HFF-Myc (cell line): Measurements from ENCODE around the gene FAM237B.
A peak's percentile ranks its signal among the peaks of the same experiment; 100 is the strongest.

ENCODE experiments used
- DNase-seq: peaks from one replicate; pipeline ENCODE4 v3.0.0-alpha.2; 2011; ENCODE audit warnings: low read depth; ENCODE audit errors: extremely low read depth
- H3K4me3 ChIP-seq: replicated peaks from 2 replicates; pipeline ENCODE4 v1.5.1; 2011; ENCODE audit warnings: low read depth, mild to moderate bottlenecking, control low read depth, low read length
- TF ChIP-seq, protein P1 (sequence below): IDR thresholded peaks from 2 replicates; pipeline ENCODE4 v1.5.1; 2012; ENCODE audit warnings: mild to moderate bottlenecking, low read depth, low read length, control low read depth; ENCODE audit errors: missing control alignments

The FAM237B gene

GRCh38 chr7:90320014-90320413, 1.1 kb downstream of the FAM237B start:
- no peak for DNase-seq
- TF ChIP-seq, protein P1, sequence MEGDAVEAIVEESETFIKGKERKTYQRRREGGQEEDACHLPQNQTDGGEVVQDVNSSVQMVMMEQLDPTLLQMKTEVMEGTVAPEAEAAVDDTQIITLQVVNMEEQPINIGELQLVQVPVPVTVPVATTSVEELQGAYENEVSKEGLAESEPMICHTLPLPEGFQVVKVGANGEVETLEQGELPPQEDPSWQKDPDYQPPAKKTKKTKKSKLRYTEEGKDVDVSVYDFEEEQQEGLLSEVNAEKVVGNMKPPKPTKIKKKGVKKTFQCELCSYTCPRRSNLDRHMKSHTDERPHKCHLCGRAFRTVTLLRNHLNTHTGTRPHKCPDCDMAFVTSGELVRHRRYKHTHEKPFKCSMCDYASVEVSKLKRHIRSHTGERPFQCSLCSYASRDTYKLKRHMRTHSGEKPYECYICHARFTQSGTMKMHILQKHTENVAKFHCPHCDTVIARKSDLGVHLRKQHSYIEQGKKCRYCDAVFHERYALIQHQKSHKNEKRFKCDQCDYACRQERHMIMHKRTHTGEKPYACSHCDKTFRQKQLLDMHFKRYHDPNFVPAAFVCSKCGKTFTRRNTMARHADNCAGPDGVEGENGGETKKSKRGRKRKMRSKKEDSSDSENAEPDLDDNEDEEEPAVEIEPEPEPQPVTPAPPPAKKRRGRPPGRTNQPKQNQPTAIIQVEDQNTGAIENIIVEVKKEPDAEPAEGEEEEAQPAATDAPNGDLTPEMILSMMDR, result no peak
- H3K4me3 ChIP-seq, result no peak overlapping the region

GRCh38 chr7:90313907-90314306, 7.2 kb downstream of the FAM237B start:
- DNase-seq, result no peak
- TF ChIP-seq, protein P1, result no peak
- no peak overlapping the region for H3K4me3 ChIP-seq

DNA sequence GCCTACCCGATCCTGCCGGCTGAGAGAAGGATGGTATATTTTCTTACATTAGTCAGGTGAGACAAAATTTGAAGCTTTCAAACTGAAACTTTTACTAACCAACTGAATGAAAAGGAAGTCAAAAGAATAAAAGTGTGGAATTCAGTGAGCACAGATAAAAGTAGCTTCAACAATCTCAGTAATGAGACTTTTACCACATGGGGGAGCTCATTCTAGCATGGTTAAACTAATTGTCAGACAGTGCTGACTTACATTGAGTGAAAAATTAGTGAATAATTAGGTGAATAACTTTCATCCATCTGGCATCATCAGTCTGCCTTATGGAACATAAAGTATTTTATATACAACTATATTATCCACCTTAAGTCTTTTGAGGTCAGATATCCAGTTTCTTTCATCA, 8.4 kb downstream of the FAM237B start:
- TF ChIP-seq, protein P1, result no peak
- DNase-seq, result no peak

DNA sequence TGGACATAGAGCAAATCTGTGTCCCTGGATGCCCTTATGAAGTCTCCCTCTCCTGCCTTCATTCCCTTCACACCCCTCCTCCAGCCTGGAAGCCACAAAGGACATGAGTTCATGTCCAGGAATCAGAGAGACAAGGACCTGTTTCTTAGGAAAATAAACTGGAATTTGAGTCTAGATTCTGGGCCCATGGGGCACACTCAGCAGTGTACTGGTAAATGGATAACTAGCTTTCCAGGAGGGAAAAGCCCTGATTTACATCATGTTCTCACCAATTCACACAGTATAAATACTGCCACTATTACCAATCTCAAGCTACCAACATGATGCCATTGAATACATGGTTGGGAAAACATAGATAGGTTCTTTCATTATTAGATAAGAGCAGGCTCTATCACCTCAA, 9.9 kb downstream of the FAM237B start:
- no peak overlapping the region for H3K4me3 ChIP-seq
- no peak for DNase-seq
- TF ChIP-seq, protein P1, result no peak

More for the DNA sequence above, 8.4 kb downstream of the FAM237B start:
- H3K4me3 ChIP-seq, result no peak overlapping the region

DNA sequence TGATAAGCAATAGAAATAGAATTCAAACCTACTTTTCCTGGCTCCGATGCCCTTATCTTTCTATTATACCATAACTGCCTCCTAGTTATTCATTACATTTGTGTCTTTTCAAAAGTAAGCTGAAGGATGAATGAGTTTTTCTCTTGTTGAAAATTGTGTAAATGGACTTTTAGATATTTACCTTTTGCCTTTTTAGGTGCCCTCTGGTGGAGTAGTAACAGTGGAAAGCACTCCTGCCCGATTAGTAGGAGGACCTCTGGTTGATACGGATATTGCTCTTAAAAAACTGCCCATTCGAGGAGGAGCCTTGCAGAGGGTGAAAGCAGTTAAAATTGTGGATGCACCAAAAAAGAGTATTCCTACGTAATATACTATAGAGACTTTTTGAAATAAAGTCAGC, 11.2 kb downstream of the FAM237B start:
- no peak overlapping the region for H3K4me3 ChIP-seq
- DNase-seq, result no peak
- TF ChIP-seq, protein P1, result no peak

- TF ChIP-seq, protein P1, result no peak
- no peak for DNase-seq
Observed at GRCh38 chr7:90303241-90303640, 17.9 kb downstream of the FAM237B start.

DNA sequence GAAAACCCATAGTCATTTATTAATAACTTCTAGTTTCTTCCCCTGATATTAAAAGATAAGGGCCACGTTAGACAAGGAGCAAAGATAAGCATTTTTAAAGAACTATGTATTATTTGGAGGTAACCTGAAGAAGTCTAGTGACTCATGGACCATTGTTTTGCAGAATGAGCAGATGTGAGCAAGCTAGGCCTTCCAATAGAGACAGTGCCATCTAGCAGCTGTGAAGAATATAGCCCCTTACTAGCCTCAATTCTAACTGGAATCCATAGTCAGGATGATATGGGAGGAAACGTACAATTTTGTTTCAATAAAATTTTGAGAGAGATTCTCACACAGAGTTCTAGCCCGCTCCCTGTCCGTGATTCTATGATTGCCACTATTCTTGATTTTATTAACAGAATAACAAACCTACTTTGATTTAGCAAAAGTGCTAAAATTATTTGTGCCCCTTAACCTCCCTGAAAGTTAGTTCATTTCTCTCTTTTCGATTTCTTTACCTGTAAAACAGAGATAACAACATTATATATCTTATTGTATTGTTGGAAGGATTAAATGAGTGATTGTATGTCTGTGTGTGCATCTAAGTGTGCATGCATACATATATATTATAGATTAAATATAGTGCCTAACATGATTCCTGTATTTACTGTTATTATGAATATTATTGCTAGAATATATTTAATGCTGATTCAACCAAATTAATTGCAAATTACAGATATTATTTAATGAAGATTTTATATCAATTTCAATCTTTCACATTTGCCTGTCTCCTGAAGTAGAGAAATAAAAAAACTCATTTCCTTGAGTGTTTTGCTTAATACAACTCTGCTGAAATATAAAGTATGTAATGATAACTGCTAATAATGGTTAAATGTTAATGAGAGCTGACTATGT, 22.7 kb downstream of the FAM237B start:
- no peak overlapping the region for H3K4me3 ChIP-seq
- TF ChIP-seq, protein P1, result peak; percentile 71
- peak; percentile 42 for DNase-seq

More at GRCh38 chr7:90303241-90303640, 17.9 kb downstream of the FAM237B start:
- no peak overlapping the region for H3K4me3 ChIP-seq
